Loucy (cell line): ENCODE data around the gene FZD10.

ENCODE experiments used
- CTCF ChIP-seq: fragments of 200-600 bp; sonication (generic); conservative IDR thresholded peaks from 2 replicates; pipeline ENCODE4 v1.5.1; 2014; ENCODE audit warnings: mild to moderate bottlenecking, antibody characterized with exemption, low read length
- EZH2phosphoT487 ChIP-seq: fragments of 200-600 bp; IDR thresholded peaks from 2 replicates; pipeline ENCODE4 v1.6.1; 2018; ENCODE audit warnings: antibody characterized with exemption, mild to moderate bottlenecking, moderate library complexity, borderline replicate concordance

DNA sequence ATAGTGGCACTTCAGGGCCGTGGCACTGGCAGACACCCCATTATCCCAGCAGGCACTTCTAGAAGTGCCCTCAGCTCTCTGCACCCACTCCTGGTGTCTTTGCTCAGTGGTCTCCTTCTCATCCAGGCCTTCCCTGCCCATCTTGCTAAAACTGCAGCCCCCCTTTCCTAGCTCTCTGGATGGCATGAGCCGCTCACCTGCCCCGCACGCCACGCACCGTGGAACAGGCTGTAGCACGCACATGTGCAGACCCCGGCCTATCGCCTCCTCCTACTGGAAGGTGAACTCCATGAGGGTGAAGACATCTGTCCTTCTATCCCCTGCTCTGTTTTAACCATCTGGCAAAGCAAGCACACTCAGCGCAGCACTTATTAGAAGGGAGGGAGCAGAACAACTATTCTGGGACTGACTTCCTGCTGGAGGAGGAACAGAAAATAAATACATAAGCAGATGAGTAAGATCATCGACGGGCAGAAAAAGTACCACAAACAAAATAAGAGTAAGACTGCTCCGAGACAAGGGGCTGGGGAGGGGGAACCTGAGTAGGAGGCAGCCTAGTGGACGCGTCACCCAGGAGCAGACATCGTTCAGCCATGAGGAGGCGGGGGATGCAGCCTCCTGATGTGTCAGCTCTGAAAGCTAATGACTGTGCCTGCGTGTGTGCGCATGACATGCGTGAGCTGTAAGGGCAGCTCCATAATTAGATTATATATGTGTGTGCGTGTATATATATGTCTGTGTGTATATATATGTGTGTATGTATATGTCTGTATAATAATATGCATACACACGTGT lies 7.8 kb upstream of the FZD10 start:
- TF ChIP-seq CTCF, result no peak
- no peak for TF ChIP-seq EZH2phosphoT487
